Activated CD4-positive, alpha-beta T cell treated with anti-CD3 and anti-CD28 coated beads, Interleukin-10, Interleukin-2, amounts not matched to agents 100 ng/mL and 50 ng/mL, durations not matched to agents 16 hours and 8 hours (primary cell): Measurements from ENCODE around the gene NRBF2.

Source experiments
- DNase-seq: peaks from one replicate; pipeline ENCODE4 v3.0.0-alpha.2; 2020

The NRBF2 gene

GRCh38 chr10:63165249-63165648, 32.1 kb downstream of the NRBF2 start:
- DNase-seq: no peak

- DNase-seq: peak; percentile 73
These were observed 33.7 kb downstream of the NRBF2 start for GRCh38 chr10:63166742-63167258.

GRCh38 chr10:63168821-63169462, 35.8 kb downstream of the NRBF2 start:
- no peak for DNase-seq

- DNase-seq: no peak
These were observed 36.5 kb downstream of the NRBF2 start for GRCh38 chr10:63169624-63170023.

GRCh38 chr10:63171255-63171855, 38.2 kb downstream of the NRBF2 start:
- DNase-seq: peak; percentile 67

GRCh38 chr10:63171926-63172325, 38.8 kb downstream of the NRBF2 start:
- no peak for DNase-seq

GRCh38 chr10:63173468-63174232, 40.5 kb downstream of the NRBF2 start:
- peak; percentile 89 for DNase-seq

GRCh38 chr10:63175534-63175933, 42.4 kb downstream of the NRBF2 start:
- DNase-seq: no peak

- DNase-seq: no peak
These were observed 59.7 kb downstream of the NRBF2 start for GRCh38 chr10:63192826-63193225.

- DNase-seq: no peak
These were observed 64.4 kb downstream of the NRBF2 start for GRCh38 chr10:63197344-63198092.

- no peak for DNase-seq
These were observed 66.6 kb downstream of the NRBF2 start for GRCh38 chr10:63199716-63200115.

GRCh38 chr10:63200431-63200830, 67.3 kb downstream of the NRBF2 start:
- no peak for DNase-seq

- no peak for DNase-seq
These were observed 68.0 kb downstream of the NRBF2 start for GRCh38 chr10:63201118-63201517.
